HL-60 (cell line): ENCODE data around the gene SLCO2A1.

Source experiments
- DNase-seq, 2 experiments: peaks; one replicate each; pipeline ENCODE4 v3.0.0-alpha.2; 2010 to 2020; ENCODE audit warnings: low read depth in 1 of 2, low spot score in 1 of 2
- H3K27ac ChIP-seq: fragments of 250-450 bp; sonication (Bioruptor Pico); replicated peaks from 2 replicates; pipeline ENCODE4 v1.5.1; 2020; ENCODE audit warnings: mild to moderate bottlenecking, moderate library complexity
- H3K27me3 ChIP-seq: fragments of 250-450 bp; sonication (Bioruptor Pico); 2 replicates; pipeline ENCODE4 v1.5.1; 2021; ENCODE audit warnings: mild to moderate bottlenecking, moderate library complexity; ENCODE audit not compliant: insufficient read depth, poor library complexity, severe bottlenecking
- H3K4me3 ChIP-seq: replicated peaks from 2 replicates; pipeline ENCODE4 v1.5.1; 2011; ENCODE audit warnings: mild to moderate bottlenecking, control low read depth, low read length; ENCODE audit not compliant: insufficient read depth
- GABPA ChIP-seq: IDR thresholded peaks from 2 replicates; pipeline ENCODE4 v1.6.1; 2012; ENCODE audit warnings: low read depth
- POLR2AphosphoS5 ChIP-seq: IDR thresholded peaks from 2 replicates; pipeline ENCODE4 v1.6.1; 2012; ENCODE audit warnings: low read depth
- SPI1 ChIP-seq: IDR thresholded peaks from 2 replicates; pipeline ENCODE4 v1.6.1; 2012; ENCODE audit warnings: low read depth, mild to moderate bottlenecking, borderline replicate concordance
- long read RNA-seq: library from polyadenylated mRNA; unstranded; transcript quantifications from one replicate; pipeline ENCODE4 v2.0.0, GENCODE V29; 2020
- TF ChIP-seq, protein P1 (sequence below): IDR thresholded peaks from 2 replicates; pipeline ENCODE4 v1.6.1; 2012; ENCODE audit warnings: low read depth; ENCODE audit not compliant: insufficient replicate concordance
- TF ChIP-seq, protein P2 (sequence below): IDR thresholded peaks from one replicate; pipeline ENCODE4 v1.5.1; 2011; ENCODE audit warnings: low read length, control low read depth, inconsistent platforms; ENCODE audit not compliant: insufficient read depth

The SLCO2A1 gene
- long read RNA-seq, result 0 reads

DNA sequence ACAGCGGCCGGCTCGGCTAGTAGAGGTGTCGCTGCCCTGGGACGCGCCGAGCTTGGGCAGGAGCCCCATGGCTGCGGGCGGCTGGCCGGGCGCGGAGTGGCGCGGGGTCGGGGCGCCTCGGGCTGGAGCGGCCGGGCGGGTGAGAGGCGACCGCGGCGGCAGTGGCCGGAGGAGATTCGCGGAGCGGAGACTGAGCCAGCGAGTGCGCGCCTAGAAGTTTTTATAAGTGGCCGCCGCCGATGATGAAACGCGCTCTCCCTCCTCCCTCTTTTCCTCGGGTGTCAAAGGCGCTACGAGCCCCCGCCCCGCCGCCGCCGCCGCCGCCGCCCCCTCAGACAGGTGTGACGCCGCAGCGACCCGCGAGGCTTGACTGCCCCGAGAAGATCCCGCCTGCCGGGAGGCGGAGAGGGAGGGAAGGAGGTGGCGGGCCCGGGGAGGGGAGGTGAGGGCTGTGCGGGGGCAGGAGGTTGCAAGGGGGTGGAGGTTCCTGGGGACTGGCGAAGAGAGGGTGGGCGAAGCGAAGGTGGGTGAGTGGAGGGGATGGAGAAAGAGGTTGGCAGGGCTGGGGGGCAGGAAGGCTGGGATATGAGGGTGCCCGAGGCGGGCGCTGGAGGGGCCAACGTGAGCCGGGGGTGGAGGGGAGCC is at the start of gene SLCO2A1:
SLCO2A1 (minus strand) TSS at position 192 of the 645 bp plus-strand sequence; CDS start at position 69, 123 bp downstream.
- no peak for TF ChIP-seq GABPA
- TF ChIP-seq POLR2AphosphoS5, result no peak
- TF ChIP-seq, protein P1, sequence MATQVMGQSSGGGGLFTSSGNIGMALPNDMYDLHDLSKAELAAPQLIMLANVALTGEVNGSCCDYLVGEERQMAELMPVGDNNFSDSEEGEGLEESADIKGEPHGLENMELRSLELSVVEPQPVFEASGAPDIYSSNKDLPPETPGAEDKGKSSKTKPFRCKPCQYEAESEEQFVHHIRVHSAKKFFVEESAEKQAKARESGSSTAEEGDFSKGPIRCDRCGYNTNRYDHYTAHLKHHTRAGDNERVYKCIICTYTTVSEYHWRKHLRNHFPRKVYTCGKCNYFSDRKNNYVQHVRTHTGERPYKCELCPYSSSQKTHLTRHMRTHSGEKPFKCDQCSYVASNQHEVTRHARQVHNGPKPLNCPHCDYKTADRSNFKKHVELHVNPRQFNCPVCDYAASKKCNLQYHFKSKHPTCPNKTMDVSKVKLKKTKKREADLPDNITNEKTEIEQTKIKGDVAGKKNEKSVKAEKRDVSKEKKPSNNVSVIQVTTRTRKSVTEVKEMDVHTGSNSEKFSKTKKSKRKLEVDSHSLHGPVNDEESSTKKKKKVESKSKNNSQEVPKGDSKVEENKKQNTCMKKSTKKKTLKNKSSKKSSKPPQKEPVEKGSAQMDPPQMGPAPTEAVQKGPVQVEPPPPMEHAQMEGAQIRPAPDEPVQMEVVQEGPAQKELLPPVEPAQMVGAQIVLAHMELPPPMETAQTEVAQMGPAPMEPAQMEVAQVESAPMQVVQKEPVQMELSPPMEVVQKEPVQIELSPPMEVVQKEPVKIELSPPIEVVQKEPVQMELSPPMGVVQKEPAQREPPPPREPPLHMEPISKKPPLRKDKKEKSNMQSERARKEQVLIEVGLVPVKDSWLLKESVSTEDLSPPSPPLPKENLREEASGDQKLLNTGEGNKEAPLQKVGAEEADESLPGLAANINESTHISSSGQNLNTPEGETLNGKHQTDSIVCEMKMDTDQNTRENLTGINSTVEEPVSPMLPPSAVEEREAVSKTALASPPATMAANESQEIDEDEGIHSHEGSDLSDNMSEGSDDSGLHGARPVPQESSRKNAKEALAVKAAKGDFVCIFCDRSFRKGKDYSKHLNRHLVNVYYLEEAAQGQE, result no peak
- TF ChIP-seq, protein P2, sequence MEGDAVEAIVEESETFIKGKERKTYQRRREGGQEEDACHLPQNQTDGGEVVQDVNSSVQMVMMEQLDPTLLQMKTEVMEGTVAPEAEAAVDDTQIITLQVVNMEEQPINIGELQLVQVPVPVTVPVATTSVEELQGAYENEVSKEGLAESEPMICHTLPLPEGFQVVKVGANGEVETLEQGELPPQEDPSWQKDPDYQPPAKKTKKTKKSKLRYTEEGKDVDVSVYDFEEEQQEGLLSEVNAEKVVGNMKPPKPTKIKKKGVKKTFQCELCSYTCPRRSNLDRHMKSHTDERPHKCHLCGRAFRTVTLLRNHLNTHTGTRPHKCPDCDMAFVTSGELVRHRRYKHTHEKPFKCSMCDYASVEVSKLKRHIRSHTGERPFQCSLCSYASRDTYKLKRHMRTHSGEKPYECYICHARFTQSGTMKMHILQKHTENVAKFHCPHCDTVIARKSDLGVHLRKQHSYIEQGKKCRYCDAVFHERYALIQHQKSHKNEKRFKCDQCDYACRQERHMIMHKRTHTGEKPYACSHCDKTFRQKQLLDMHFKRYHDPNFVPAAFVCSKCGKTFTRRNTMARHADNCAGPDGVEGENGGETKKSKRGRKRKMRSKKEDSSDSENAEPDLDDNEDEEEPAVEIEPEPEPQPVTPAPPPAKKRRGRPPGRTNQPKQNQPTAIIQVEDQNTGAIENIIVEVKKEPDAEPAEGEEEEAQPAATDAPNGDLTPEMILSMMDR, result no peak
- TF ChIP-seq SPI1, result no peak
- H3K4me3 ChIP-seq, result no peak within 1 kb of the TSS
- DNase-seq, result peak in 1 of 2 experiments; percentile 12

DNA sequence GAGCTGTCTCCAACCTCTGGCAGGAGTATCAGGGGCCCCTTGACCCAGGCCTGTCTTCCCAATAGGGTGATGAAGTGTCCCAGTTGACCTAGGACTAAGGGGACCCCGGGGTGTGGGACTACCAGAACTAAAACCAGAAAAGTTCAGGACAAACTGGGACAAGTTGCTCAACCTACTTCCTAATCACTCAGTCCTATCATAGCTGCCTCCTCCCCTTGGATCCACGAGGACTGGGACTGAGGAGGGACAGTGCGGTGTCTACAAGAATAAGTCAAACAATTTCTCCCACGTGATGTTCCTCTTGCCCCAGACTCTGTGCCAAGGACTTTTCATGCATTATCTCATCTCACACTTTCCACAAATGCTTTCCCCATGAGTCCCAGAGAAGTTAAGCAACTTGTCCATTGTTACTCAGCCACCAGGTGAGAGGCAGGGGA is 49.4 kb upstream of the SLCO2A1 start:
- DNase-seq, result no peak
- TF ChIP-seq, protein P2, result no peak
- no peak for TF ChIP-seq SPI1
- no peak for TF ChIP-seq GABPA
- TF ChIP-seq, protein P1, result no peak
- no peak for TF ChIP-seq POLR2AphosphoS5
- Histone ChIP-seq H3K27ac (no peak overlapping the region), H3K4me3 (no peak overlapping the region), H3K27me3 (no peaks in the 10 kb centered on the region)

More for the DNA sequence above, at the start of gene SLCO2A1:
- Histone ChIP-seq H3K27ac (no peak within 1 kb of the TSS), H3K27me3 (peaks cover 21% of the 10 kb centered on the region)

- H3K27ac ChIP-seq, result no peak overlapping the region
- DNase-seq, result no peak
- TF ChIP-seq, protein P1, result no peak
- no peak overlapping the region for H3K4me3 ChIP-seq
- H3K27me3 ChIP-seq, result no peaks in the 10 kb centered on the region
Measured at GRCh38 chr3:134078169-134078831, 48.6 kb upstream of the SLCO2A1 start.
